GM12878 (cell line): ENCODE results near the gene MCF2L2.

ENCODE experiments used
- EP300 ChIP-seq, 2 experiments: fragments of 150-350 bp in 1 of 2; IDR thresholded peaks; 2 replicates each; pipeline ENCODE4 v1.6.1; 2011 to 2012; ENCODE audit warnings: low read depth in 2 of 2, low read length in 2 of 2, borderline replicate concordance in 1 of 2, improper control_type of control experiment in 1 of 2, inconsistent platforms in 1 of 2; ENCODE audit not compliant: control insufficient read depth in 1 of 2
- POLR2A ChIP-seq: IDR thresholded peaks from 2 replicates; pipeline ENCODE4 v1.6.1; 2011; ENCODE audit warnings: low read depth, mild to moderate bottlenecking, low read length
- POLR2AphosphoS5 ChIP-seq: IDR thresholded peaks from 2 replicates; pipeline ENCODE4 v1.6.1; 2011; ENCODE audit warnings: mild to moderate bottlenecking, low read length, inconsistent platforms
- SIN3A ChIP-seq: IDR thresholded peaks from 2 replicates; pipeline ENCODE4 v1.6.1; 2012; ENCODE audit warnings: low read depth, low read length, improper control_type of control experiment
- SP1 ChIP-seq: IDR thresholded peaks from one replicate; pipeline ENCODE4 v1.6.1; 2011; ENCODE audit warnings: low read depth, low read length
- TF ChIP-seq, protein P1 (sequence below), 3 experiments: IDR thresholded peaks in 2 of 3; conservative IDR thresholded peaks in 1 of 3; 2 replicates each; pipeline ENCODE4 v1.5.1; 2011; ENCODE audit warnings: low read depth in 3 of 3, low read length in 3 of 3, mild to moderate bottlenecking in 3 of 3, control low read depth in 2 of 3, moderate library complexity in 2 of 3, inconsistent platforms in 1 of 3, mixed read lengths in 1 of 3; ENCODE audit not compliant: control insufficient read depth in 2 of 3, insufficient read depth in 1 of 3; ENCODE audit errors: extremely low read depth in 1 of 3
- TF ChIP-seq, protein P2 (sequence below): fragments of 450-650 bp; IDR thresholded peaks from 2 replicates; pipeline ENCODE4 v1.6.1; 2016; ENCODE audit warnings: mild to moderate bottlenecking

DNA sequence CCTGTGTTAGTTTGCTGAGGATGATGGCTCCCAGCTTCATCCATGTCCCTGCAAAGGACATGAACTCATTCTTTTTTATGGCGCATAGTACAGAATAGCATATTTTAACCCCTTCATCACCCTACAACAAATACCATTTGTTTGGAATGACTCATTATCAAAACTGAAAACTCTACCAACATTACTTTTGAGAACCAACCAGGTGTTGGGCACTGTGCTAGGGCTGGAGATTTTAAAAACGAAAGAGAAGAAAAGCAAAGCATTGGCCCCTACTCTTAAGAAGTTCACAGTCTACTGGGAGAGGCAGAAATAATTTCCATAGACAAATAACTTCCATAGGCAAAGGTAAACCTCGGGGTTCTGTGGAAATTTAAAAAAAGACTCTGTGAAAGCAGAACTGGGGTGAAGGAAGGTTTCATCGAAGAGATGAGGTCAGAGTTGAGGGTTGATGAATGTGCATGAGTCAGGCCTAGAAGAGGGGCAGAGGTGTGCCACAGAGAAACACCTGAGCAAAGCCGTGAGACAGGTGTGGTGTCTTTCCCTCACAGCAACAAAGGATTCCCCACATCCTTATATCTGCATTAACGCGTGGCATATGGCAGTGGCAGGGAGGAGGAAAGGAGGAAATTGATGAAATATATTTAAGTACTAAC lies 51.0 kb downstream of the MCF2L2 start:
- TF ChIP-seq, protein P1, sequence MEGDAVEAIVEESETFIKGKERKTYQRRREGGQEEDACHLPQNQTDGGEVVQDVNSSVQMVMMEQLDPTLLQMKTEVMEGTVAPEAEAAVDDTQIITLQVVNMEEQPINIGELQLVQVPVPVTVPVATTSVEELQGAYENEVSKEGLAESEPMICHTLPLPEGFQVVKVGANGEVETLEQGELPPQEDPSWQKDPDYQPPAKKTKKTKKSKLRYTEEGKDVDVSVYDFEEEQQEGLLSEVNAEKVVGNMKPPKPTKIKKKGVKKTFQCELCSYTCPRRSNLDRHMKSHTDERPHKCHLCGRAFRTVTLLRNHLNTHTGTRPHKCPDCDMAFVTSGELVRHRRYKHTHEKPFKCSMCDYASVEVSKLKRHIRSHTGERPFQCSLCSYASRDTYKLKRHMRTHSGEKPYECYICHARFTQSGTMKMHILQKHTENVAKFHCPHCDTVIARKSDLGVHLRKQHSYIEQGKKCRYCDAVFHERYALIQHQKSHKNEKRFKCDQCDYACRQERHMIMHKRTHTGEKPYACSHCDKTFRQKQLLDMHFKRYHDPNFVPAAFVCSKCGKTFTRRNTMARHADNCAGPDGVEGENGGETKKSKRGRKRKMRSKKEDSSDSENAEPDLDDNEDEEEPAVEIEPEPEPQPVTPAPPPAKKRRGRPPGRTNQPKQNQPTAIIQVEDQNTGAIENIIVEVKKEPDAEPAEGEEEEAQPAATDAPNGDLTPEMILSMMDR (IDR thresholded peaks at IDR 0.05 in 2 of 3, conservative IDR thresholded peaks at IDR 0.05 in 1 of 3; ENCODE audit: control insufficient read depth in 2 of 3, extremely low read depth in 1 of 3, insufficient read depth in 1 of 3, low read depth in 3 of 3, low read length in 3 of 3), result no peak
- no peak for TF ChIP-seq EP300 (IDR thresholded peaks at IDR 0.05; ENCODE audit: borderline replicate concordance in 1 of 2, control insufficient read depth in 1 of 2, low read depth in 2 of 2, low read length in 2 of 2)
- no peak for TF ChIP-seq SP1
- TF ChIP-seq, protein P2, sequence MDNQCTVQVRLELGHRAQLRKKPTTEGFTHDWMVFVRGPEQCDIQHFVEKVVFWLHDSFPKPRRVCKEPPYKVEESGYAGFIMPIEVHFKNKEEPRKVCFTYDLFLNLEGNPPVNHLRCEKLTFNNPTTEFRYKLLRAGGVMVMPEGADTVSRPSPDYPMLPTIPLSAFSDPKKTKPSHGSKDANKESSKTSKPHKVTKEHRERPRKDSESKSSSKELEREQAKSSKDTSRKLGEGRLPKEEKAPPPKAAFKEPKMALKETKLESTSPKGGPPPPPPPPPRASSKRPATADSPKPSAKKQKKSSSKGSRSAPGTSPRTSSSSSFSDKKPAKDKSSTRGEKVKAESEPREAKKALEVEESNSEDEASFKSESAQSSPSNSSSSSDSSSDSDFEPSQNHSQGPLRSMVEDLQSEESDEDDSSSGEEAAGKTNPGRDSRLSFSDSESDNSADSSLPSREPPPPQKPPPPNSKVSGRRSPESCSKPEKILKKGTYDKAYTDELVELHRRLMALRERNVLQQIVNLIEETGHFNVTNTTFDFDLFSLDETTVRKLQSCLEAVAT, result no peak
- no peak for TF ChIP-seq POLR2A
- no peak for TF ChIP-seq POLR2AphosphoS5
- no peak for TF ChIP-seq SIN3A
